ENCODE measurements around the gene DNAJC5. TPM values are rescaled to one million over a fixed set of nuclear protein-coding genes. Genes with fewer than 3 reads are reported as not detected.
A peak's percentile ranks its signal among the peaks of the same experiment; 100 is the strongest.

The DNAJC5 gene
- total RNA-seq, 1 experiment from 2014 or later, result 79.9 TPM

DNA sequence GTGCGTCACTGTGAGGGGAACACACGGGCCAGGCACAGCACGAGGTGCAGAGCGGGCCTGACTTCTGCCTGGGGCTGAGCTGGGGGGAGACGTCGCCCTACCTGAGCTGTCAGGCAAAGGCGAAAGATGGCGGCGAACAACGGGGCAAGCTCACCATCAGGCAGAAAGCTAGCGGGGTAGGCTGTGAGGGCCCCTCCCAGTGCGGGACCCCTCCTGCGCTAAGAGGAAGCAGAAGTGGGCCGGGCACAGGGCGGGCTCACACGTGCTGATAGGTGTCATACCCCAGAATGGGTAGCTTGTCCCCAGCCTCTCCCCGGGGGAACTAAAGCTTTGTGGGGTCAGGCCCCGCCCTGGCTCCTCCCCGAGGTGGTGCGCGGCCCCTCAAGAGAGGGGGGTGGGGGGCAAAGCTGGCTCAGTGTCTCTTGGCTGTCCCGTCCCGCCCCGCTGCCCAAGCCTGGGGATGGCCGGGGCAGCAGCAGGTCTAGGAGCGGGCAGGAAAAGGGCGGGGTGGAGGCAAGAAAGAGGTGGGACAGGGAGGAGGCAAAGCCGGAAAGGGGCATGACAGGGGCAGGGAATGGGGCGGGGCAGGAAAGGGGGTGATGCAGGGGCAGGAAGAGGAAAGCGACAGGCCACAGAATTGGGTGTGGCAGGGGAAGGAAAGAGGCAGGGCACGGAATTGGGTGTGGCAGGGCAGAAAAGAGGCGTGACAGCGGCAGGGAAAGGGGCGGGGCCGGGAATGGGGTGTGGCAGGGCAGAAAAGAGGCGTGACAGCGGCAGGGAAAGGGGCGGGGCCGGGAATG is 46.6 kb downstream of the DNAJC5 start:
- no TSS peak for BruUV-seq (replicated peaks)
- peak overlapping the region; percentile 64 for H3K27ac Mint-ChIP-seq (ENCODE audit: unreplicated experiment)
- peaks cover 92% of the 10 kb centered on the region for H3K36me3 Mint-ChIP-seq (ENCODE audit: insufficient read depth, unreplicated experiment)
- H3K4me1 Mint-ChIP-seq (ENCODE audit: low read depth, unreplicated experiment), result no peaks in the 10 kb centered on the region
- H3K9me3 Mint-ChIP-seq (ENCODE audit: low read depth, unreplicated experiment), result no peaks in the 10 kb centered on the region
- CTCF ChIA-PET, result interaction anchor here (0.7 kb wide), 1 partner anchor 1145 kb away, joined by 4 read pairs; the partner anchor contains the start of gene MRGBP
- intact Hi-C loops (cut with micrococcal nuclease; ENCODE audit: unreplicated experiment), result no loop called here
- DNase-seq, result no peak
- H3K4me3 Mint-ChIP-seq (ENCODE audit: low read depth, unreplicated experiment), result no peak overlapping the region
- H3K27me3 Mint-ChIP-seq (ENCODE audit: unreplicated experiment), result no peaks in the 10 kb centered on the region
- TF ChIP-seq, protein P1, sequence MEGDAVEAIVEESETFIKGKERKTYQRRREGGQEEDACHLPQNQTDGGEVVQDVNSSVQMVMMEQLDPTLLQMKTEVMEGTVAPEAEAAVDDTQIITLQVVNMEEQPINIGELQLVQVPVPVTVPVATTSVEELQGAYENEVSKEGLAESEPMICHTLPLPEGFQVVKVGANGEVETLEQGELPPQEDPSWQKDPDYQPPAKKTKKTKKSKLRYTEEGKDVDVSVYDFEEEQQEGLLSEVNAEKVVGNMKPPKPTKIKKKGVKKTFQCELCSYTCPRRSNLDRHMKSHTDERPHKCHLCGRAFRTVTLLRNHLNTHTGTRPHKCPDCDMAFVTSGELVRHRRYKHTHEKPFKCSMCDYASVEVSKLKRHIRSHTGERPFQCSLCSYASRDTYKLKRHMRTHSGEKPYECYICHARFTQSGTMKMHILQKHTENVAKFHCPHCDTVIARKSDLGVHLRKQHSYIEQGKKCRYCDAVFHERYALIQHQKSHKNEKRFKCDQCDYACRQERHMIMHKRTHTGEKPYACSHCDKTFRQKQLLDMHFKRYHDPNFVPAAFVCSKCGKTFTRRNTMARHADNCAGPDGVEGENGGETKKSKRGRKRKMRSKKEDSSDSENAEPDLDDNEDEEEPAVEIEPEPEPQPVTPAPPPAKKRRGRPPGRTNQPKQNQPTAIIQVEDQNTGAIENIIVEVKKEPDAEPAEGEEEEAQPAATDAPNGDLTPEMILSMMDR (IDR thresholded peaks at IDR 0.05; ENCODE audit: unreplicated experiment), result no peak

DNA sequence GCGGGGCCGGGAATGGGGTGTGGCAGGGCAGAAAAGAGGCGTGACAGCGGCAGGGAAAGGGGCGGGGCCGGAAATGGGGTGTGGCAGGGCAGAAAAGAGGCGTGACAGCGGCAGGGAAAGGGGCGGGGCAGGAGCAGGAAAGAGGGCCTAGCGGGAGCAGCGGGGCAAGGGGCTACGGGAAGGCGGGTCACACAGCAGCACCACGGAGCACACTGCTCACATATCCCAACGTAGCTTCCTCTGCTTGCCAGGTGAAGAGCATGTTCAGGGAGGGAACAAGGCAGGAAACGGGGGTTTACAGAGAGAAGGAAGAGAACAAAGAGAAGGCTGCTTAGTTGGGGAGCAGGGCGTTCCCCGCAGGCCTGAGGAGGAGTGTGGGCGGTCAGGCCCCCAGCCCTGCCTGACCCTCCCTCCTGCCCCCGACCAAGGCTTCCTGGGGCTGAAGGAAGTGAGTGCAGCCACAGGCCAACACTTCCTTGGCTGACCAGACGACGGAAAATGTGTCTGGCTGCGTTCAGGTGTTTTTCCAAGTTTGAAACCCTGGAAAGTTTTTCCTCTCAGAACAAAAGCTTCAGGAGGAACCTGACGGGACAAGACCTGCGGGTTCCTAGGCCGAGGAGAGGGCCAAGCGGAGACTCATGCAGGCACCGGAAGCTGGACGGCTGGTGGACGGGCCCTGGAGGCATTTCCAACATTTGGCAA is 47.5 kb downstream of the DNAJC5 start:
- H3K27me3 Mint-ChIP-seq (ENCODE audit: unreplicated experiment), result no peaks in the 10 kb centered on the region
- intact Hi-C loops (cut with micrococcal nuclease; ENCODE audit: unreplicated experiment), result no loop called here
- peak; percentile 39 for DNase-seq
- H3K4me3 Mint-ChIP-seq (ENCODE audit: low read depth, unreplicated experiment), result no peak overlapping the region
- peaks cover 94% of the 10 kb centered on the region for H3K36me3 Mint-ChIP-seq (ENCODE audit: insufficient read depth, unreplicated experiment)
- no peaks in the 10 kb centered on the region for H3K9me3 Mint-ChIP-seq (ENCODE audit: low read depth, unreplicated experiment)
- TF ChIP-seq, protein P1 (IDR thresholded peaks at IDR 0.05; ENCODE audit: unreplicated experiment), result no peak
- CTCF ChIA-PET, result no interaction called here
- no TSS peak for BruUV-seq (replicated peaks)
- no peaks in the 10 kb centered on the region for H3K4me1 Mint-ChIP-seq (ENCODE audit: low read depth, unreplicated experiment)
- H3K27ac Mint-ChIP-seq (ENCODE audit: unreplicated experiment), result no peak overlapping the region

DNA sequence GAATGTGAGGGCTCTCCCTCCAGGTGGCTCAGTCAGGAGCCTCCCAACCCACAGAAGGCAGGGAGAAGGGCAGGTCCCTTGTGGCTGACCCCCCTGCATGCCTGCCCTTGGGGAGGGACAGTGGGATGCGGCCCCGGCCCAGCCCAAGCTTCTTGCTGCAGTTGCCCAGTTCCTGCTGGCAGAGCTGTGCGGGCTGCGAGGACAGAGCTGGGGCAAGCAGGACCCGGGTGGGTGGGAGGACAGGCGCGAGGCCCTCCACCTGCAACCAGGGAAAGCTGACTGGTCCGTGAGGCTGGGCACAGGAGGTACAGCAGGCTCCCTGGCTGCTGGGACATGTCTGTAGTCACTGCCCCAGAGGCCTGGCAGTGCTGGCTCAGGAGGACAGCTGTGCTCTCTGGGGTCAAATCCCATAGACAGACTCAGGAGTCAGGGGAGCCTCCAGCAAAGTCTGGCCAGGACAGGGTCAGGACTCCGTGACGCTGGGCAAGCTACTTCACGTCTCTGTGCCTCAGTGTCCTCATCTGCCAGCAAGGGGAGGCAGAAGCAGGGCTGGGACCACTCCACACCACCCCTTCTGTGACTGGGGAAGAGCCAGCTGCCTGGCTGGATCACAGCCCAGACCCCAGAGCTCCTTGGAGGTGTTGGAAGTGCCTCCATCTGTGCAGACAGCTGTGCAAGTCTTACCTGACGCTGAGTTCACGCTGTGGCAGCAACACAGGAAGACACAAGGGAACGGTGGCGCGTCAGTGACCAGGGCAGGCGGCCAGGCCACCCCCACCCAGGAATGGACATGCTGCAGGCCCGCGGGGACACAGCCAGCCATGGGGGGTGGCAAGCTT is 48.3 kb downstream of the DNAJC5 start:
- Mint-ChIP-seq H3K36me3 (ENCODE audit: insufficient read depth, unreplicated experiment) (peaks cover 94% of the 10 kb centered on the region), H3K4me1 (ENCODE audit: low read depth, unreplicated experiment) (no peaks in the 10 kb centered on the region), H3K27me3 (ENCODE audit: unreplicated experiment) (no peaks in the 10 kb centered on the region), H3K9me3 (ENCODE audit: low read depth, unreplicated experiment) (no peaks in the 10 kb centered on the region), H3K4me3 (ENCODE audit: low read depth, unreplicated experiment) (no peak overlapping the region), H3K27ac (ENCODE audit: unreplicated experiment) (no peak overlapping the region)
- TF ChIP-seq, protein P1 (IDR thresholded peaks at IDR 0.05; ENCODE audit: unreplicated experiment), result no peak
- CTCF ChIA-PET, result no interaction called here
- BruUV-seq (replicated peaks), result no TSS peak
- intact Hi-C loops (cut with micrococcal nuclease; ENCODE audit: unreplicated experiment), result no loop called here
- no peak for DNase-seq

DNA sequence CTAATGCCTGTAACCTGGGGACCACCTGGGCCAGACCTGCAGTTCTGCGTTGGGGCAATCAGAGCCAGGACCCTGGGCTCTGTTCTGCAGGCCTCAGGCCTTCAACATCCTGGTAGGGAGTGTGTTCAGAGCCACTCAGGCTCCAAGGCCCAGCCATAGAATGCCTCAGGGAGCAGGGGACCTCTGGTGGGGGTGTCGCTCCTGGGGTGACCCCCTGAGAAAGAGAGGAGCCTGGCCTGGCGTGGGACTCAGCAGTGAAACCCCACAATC is 48.8 kb downstream of the DNAJC5 start:
- intact Hi-C loops (cut with micrococcal nuclease; ENCODE audit: unreplicated experiment), result no loop called here
- CTCF ChIA-PET, result no interaction called here
- no TSS peak for BruUV-seq (replicated peaks)
- H3K4me1 Mint-ChIP-seq (ENCODE audit: low read depth, unreplicated experiment), result peaks cover 4% of the 10 kb centered on the region
- DNase-seq, result no peak
- H3K36me3 Mint-ChIP-seq (ENCODE audit: insufficient read depth, unreplicated experiment), result peaks cover 98% of the 10 kb centered on the region
- no peak overlapping the region for H3K27ac Mint-ChIP-seq (ENCODE audit: unreplicated experiment)
- no peak overlapping the region for H3K4me3 Mint-ChIP-seq (ENCODE audit: low read depth, unreplicated experiment)
- no peaks in the 10 kb centered on the region for H3K9me3 Mint-ChIP-seq (ENCODE audit: low read depth, unreplicated experiment)
- no peaks in the 10 kb centered on the region for H3K27me3 Mint-ChIP-seq (ENCODE audit: unreplicated experiment)
- TF ChIP-seq, protein P1 (IDR thresholded peaks at IDR 0.05; ENCODE audit: unreplicated experiment), result no peak
